Measurements from ENCODE around the gene XIRP1. TPM values are rescaled to one million over a fixed set of nuclear protein-coding genes. Genes with fewer than 3 reads are reported as not detected.

Gene XIRP1
- total and polyA plus RNA-seq, 2 experiments from 2014 or later, result not detected

DNA sequence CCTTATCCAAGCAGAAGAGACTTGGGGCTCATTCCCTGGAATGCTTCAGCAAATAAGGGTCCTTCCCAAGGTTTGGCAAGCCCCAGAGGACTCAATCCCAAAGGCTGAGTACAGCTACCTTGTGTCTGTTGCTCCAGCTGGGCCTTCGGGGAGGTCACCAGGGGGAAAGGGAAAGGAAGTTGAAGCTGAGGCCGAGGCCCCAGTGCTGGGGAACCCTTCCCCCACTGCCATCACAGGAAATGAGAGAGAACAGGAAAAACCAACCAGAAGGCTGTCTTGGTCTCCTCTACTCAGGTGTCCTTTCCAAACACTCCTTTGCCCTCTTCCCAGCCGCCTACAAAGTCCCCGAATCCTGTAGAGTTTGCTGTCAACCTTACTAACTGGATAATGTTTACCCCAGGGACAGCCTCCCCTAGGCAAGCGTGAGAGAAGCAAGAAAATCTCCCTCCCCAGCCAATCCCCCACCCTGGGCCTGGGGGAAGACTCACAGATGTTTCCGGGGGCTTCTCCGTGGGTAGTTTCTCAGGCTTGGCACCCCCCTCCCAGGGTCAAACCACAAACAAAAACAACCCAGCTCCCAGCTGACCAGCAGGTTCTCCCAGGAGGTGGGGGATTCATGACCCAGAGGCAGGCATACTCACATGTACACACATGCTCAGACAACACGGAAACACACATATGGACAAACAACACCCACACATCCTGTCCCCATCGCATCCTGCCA lies 44.5 kb downstream of the XIRP1 start:
- Histone ChIP-seq H3K4me3 (peak overlapping the region; percentile 33; the same call in 1 of the 2 replicates), H4K20me1 (replicated peaks; ENCODE audit: insufficient read depth) (peaks cover 7% of the 10 kb centered on the region), H3K9me2 (ENCODE audit: insufficient read depth) (no peaks in the 10 kb centered on the region), H3K4me1 (ENCODE audit: insufficient read depth) (peaks cover 55% of the 10 kb centered on the region), H3K4me2 (peak overlapping the region; percentile 75), H3K79me2 (replicated peaks; ENCODE audit: insufficient read depth) (peaks cover 46% of the 10 kb centered on the region), H3K27ac (ENCODE audit: low read depth) (no peak overlapping the region), H2AFZ (no peak overlapping the region), H3K36me3 (ENCODE audit: insufficient read depth) (peaks cover 14% of the 10 kb centered on the region; the same call in 1 of the 2 replicates), H3F3A (replicated peaks; ENCODE audit: low read depth) (peaks cover 11% of the 10 kb centered on the region), H3K27me3 (ENCODE audit: insufficient read depth) (no peaks in the 10 kb centered on the region)
- H3K4me1 Mint-ChIP-seq, result peaks cover 66% of the 10 kb centered on the region
- no peak for TF ChIP-seq STAT1 (IDR thresholded peaks at IDR 0.05; ENCODE audit: unreplicated experiment)
- TF ChIP-seq EZH2phosphoT487 (IDR thresholded peaks at IDR 0.05; ENCODE audit: unreplicated experiment), result no peak
- TF ChIP-seq JUNB (IDR thresholded peaks at IDR 0.05; ENCODE audit: unreplicated experiment), result no peak
- TF ChIP-seq ZNF114 (CRISPR knock-in tag; IDR thresholded peaks at IDR 0.05), result no peak
- TF ChIP-seq, protein P1, sequence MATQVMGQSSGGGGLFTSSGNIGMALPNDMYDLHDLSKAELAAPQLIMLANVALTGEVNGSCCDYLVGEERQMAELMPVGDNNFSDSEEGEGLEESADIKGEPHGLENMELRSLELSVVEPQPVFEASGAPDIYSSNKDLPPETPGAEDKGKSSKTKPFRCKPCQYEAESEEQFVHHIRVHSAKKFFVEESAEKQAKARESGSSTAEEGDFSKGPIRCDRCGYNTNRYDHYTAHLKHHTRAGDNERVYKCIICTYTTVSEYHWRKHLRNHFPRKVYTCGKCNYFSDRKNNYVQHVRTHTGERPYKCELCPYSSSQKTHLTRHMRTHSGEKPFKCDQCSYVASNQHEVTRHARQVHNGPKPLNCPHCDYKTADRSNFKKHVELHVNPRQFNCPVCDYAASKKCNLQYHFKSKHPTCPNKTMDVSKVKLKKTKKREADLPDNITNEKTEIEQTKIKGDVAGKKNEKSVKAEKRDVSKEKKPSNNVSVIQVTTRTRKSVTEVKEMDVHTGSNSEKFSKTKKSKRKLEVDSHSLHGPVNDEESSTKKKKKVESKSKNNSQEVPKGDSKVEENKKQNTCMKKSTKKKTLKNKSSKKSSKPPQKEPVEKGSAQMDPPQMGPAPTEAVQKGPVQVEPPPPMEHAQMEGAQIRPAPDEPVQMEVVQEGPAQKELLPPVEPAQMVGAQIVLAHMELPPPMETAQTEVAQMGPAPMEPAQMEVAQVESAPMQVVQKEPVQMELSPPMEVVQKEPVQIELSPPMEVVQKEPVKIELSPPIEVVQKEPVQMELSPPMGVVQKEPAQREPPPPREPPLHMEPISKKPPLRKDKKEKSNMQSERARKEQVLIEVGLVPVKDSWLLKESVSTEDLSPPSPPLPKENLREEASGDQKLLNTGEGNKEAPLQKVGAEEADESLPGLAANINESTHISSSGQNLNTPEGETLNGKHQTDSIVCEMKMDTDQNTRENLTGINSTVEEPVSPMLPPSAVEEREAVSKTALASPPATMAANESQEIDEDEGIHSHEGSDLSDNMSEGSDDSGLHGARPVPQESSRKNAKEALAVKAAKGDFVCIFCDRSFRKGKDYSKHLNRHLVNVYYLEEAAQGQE (IDR thresholded peaks at IDR 0.05; ENCODE audit: unreplicated experiment), result no peak
- TF ChIP-seq CREB1 (CRISPR knock-in tag; IDR thresholded peaks at IDR 0.05; ENCODE audit: low read depth), result no peak
- no peak for TF ChIP-seq POLR2AphosphoS5 (IDR thresholded peaks at IDR 0.05; ENCODE audit: low read depth)
- TF ChIP-seq, protein P2, sequence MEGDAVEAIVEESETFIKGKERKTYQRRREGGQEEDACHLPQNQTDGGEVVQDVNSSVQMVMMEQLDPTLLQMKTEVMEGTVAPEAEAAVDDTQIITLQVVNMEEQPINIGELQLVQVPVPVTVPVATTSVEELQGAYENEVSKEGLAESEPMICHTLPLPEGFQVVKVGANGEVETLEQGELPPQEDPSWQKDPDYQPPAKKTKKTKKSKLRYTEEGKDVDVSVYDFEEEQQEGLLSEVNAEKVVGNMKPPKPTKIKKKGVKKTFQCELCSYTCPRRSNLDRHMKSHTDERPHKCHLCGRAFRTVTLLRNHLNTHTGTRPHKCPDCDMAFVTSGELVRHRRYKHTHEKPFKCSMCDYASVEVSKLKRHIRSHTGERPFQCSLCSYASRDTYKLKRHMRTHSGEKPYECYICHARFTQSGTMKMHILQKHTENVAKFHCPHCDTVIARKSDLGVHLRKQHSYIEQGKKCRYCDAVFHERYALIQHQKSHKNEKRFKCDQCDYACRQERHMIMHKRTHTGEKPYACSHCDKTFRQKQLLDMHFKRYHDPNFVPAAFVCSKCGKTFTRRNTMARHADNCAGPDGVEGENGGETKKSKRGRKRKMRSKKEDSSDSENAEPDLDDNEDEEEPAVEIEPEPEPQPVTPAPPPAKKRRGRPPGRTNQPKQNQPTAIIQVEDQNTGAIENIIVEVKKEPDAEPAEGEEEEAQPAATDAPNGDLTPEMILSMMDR (conservative IDR thresholded peaks at IDR 0.05; ENCODE audit: low read depth in 2 of 2), result no peak
- no peak for TF ChIP-seq NANOG (IDR thresholded peaks at IDR 0.05; ENCODE audit: borderline replicate concordance)
- no peak for TF ChIP-seq EZH2 (IDR thresholded peaks at IDR 0.05; ENCODE audit: low read depth, unreplicated experiment)
- TF ChIP-seq ZNF331 (CRISPR knock-in tag; IDR thresholded peaks at IDR 0.05; ENCODE audit: low read depth), result no peak
- TF ChIP-seq, protein P3, sequence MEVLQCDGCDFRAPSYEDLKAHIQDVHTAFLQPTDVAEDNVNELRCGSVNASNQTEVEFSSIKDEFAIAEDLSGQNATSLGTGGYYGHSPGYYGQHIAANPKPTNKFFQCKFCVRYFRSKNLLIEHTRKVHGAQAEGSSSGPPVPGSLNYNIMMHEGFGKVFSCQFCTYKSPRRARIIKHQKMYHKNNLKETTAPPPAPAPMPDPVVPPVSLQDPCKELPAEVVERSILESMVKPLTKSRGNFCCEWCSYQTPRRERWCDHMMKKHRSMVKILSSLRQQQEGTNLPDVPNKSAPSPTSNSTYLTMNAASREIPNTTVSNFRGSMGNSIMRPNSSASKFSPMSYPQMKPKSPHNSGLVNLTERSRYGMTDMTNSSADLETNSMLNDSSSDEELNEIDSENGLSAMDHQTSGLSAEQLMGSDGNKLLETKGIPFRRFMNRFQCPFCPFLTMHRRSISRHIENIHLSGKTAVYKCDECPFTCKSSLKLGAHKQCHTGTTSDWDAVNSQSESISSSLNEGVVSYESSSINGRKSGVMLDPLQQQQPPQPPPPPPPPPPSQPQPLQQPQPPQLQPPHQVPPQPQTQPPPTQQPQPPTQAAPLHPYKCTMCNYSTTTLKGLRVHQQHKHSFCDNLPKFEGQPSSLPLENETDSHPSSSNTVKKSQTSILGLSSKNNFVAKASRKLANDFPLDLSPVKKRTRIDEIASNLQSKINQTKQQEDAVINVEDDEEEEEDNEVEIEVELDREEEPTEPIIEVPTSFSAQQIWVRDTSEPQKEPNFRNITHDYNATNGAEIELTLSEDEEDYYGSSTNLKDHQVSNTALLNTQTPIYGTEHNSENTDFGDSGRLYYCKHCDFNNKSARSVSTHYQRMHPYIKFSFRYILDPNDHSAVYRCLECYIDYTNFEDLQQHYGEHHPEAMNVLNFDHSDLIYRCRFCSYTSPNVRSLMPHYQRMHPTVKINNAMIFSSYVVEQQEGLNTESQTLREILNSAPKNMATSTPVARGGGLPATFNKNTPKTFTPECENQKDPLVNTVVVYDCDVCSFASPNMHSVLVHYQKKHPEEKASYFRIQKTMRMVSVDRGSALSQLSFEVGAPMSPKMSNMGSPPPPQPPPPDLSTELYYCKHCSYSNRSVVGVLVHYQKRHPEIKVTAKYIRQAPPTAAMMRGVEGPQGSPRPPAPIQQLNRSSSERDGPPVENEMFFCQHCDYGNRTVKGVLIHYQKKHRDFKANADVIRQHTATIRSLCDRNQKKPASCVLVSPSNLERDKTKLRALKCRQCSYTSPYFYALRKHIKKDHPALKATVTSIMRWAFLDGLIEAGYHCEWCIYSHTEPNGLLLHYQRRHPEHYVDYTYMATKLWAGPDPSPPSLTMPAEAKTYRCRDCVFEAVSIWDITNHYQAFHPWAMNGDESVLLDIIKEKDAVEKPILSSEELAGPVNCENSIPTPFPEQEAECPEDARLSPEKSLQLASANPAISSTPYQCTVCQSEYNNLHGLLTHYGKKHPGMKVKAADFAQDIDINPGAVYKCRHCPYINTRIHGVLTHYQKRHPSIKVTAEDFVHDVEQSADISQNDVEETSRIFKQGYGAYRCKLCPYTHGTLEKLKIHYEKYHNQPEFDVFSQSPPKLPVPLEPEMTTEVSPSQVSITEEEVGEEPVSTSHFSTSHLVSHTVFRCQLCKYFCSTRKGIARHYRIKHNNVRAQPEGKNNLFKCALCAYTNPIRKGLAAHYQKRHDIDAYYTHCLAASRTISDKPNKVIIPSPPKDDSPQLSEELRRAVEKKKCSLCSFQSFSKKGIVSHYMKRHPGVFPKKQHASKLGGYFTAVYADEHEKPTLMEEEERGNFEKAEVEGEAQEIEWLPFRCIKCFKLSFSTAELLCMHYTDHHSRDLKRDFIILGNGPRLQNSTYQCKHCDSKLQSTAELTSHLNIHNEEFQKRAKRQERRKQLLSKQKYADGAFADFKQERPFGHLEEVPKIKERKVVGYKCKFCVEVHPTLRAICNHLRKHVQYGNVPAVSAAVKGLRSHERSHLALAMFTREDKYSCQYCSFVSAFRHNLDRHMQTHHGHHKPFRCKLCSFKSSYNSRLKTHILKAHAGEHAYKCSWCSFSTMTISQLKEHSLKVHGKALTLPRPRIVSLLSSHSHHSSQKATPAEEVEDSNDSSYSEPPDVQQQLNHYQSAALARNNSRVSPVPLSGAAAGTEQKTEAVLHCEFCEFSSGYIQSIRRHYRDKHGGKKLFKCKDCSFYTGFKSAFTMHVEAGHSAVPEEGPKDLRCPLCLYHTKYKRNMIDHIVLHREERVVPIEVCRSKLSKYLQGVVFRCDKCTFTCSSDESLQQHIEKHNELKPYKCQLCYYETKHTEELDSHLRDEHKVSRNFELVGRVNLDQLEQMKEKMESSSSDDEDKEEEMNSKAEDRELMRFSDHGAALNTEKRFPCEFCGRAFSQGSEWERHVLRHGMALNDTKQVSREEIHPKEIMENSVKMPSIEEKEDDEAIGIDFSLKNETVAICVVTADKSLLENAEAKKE (CRISPR knock-in tag; IDR thresholded peaks at IDR 0.05), result no peak
- TF ChIP-seq, protein P4, sequence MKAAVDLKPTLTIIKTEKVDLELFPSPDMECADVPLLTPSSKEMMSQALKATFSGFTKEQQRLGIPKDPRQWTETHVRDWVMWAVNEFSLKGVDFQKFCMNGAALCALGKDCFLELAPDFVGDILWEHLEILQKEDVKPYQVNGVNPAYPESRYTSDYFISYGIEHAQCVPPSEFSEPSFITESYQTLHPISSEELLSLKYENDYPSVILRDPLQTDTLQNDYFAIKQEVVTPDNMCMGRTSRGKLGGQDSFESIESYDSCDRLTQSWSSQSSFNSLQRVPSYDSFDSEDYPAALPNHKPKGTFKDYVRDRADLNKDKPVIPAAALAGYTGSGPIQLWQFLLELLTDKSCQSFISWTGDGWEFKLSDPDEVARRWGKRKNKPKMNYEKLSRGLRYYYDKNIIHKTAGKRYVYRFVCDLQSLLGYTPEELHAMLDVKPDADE (IDR thresholded peaks at IDR 0.05), result no peak
- no peaks in the 10 kb centered on the region; the same call in 2 of the 3 replicates for H3K9me3 Mint-ChIP-seq
- peaks cover 29% of the 10 kb centered on the region for H3K27me3 Mint-ChIP-seq (ENCODE audit: insufficient read depth, low read depth, poor library complexity)
- peaks cover 37% of the 10 kb centered on the region for H3K36me3 Mint-ChIP-seq (ENCODE audit: low read depth)
- DNase-seq (ENCODE audit: low spot score) (peak; percentile 61), ATAC-seq (no peak)
- H3K27ac Mint-ChIP-seq, result peak overlapping the region; percentile 86
- peak overlapping the region; percentile 19 for H3K4me3 Mint-ChIP-seq

Measured in GM23338 (cell line).